Measurements from ENCODE around the gene GABRD.

GABRD gene

DNA sequence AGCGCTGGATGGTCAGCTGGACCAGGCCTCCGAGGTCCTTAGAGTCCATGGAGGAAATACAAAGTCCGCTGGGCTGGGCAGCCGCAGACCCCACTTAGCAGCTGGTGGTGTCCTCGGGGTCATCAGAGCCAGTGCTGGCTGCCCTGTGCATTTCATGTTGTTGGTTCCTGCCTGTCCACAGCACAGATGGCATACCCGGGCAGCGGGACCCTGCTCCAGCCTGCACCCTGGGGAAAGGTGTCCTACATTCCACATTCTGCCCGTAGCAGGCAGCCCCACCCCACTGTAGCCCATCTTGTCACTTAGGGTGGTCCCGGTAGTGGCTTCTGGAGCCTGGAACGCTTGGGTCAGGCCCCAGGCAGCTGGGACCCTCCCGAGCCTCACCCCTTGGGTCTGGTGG is 50.9 kb downstream of the GABRD start:
- H3K27ac ChIP-seq: no peak overlapping the region

DNA sequence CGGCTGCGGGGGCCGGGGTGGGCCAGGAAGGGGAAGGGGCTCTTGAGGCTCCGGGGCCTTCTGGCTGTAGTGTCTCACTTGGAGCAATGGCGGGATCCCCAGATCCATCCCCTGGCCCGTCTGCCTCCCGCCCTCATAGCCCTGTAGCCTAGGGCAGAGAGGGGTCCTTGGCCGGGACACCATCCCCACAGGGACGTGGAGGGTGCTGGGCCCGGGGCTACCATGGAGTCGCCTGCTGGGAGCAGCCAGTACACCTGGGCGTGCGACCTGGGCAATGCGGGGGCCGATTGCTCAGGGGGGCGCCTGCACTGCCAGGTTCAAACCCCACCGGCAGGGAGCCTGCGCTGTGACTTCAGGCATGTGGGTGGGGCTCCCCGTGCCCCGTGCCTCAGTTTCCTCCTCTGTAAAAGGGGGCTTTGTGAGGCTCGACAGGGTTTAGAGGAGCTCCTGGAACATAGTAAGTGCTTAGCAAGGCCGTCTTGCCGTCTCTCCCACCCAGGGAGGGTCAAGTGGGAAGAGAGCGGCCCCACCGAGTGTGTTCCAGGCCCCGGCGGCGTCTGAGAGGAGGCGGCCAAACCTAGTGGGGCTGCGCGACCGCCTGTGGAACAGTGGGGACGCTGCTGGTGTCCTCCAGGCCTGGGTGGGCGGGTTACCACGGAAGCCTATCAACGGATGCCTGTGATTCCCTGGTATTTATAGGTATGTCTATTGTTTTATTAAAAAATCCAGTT is 51.8 kb downstream of the GABRD start:
- Histone ChIP-seq H3K4me3 (no peak overlapping the region), H3K27ac (no peak overlapping the region)

More for the DNA sequence above, 50.9 kb downstream of the GABRD start:
- no peak overlapping the region for H3K4me3 ChIP-seq

- no peak overlapping the region for H3K27ac ChIP-seq
These were observed 53.1 kb downstream of the GABRD start for GRCh38 chr1:2072109-2072806.

GRCh38 chr1:2072891-2073290 is 53.7 kb downstream of the GABRD start:
- Histone ChIP-seq H3K27ac (no peak overlapping the region), H3K4me3 (no peak overlapping the region)

More at GRCh38 chr1:2072109-2072806, 53.1 kb downstream of the GABRD start:
- no peak overlapping the region for H3K4me3 ChIP-seq

GRCh38 chr1:2073382-2074230 is 54.5 kb downstream of the GABRD start:
- Histone ChIP-seq H3K4me3 (peak overlapping the region in 1 of 7 experiments; percentile 3), H3K27ac (no peak overlapping the region)

DNA sequence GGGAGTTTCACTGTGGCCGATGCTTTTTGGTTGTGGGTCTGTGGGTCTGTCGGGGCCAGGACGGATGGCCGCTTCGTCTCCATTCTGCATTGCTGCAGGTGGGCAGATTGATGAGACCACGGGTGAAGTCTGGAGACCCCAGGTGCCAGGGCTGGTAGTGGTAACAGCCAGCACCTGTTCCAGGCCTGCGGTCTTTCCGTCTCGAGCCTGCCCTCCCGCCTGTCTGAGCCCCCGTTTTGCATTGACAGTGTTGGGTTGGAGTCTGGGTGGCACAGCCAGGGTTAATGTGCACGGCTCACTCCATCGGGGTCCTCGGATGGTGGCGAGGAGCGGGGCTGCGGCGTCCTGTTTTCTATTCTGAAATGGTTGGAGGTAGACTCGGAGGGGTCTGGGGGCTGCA is 55.3 kb downstream of the GABRD start:
- Histone ChIP-seq H3K27ac (no peak overlapping the region), H3K4me3 (no peak overlapping the region)

DNA sequence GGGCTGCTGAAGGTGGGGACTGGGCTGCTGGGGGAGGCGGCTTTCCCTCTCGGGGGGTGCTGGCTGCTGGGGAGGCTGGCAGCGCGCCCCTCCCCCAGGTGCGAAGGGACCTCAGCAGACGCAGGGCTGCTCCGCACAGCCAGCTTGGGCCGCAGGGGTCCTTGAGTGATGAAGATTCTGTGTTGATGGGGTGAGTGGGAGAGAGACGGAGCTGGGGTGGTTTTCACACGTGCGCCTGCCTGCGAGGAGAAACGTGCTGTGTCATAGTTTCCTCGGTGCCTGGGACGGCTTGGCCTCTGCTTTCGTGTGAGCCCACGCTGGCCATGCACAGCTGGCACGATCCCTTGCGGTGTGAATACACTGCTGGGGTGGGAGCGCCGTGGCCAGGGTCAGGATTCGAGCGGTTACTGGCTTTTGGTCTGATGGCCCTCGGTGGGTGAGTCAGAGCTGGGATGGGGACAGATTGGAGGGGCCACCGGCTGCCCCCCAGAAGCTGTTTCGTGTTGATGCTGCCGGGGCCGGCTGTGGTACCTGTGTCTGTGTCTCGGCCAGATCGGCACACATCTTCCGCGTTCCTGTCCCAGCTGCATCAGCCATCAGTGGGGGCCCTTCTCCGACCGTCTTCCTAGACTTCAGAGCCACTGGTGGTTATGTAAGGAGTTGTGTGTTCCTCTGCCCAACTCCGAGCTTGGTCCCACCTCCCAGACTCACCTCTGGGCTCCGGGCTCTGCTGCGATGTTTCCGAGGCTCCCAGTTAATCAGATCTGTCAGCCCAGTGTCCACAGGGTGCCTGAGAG is 56.0 kb downstream of the GABRD start:
- H3K4me3 ChIP-seq: no peak overlapping the region

GRCh38 chr1:2076826-2077225 is 57.7 kb downstream of the GABRD start:
- no peak overlapping the region for H3K4me3 ChIP-seq
- no peak overlapping the region for H3K27ac ChIP-seq

More for the DNA sequence above, 56.0 kb downstream of the GABRD start:
- H3K27ac ChIP-seq: no peak overlapping the region

DNA sequence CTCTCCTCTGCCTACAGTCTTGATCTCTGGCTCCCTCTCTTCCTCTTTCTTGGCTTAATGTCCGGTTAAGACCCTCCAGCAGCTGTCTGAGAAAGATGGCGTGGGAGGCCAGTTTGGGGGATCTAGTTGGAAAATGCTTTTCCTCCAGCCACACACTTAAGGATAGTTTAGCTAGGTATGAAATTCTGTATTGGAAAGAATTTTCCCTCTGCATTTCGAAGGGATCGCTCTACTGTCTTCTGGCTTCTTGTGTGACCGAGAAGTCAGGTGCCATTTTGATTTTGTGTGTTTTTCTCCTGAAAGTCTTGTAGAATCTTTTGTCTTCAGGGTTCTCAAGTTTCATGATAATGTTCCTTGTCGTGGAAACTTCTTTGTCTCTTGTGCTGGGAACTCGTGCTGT is 59.0 kb downstream of the GABRD start:
- no peak overlapping the region for H3K4me3 ChIP-seq
- H3K27ac ChIP-seq: no peak overlapping the region

- no peak overlapping the region for H3K4me3 ChIP-seq
- no peak overlapping the region for H3K27ac ChIP-seq
These were observed 60.4 kb downstream of the GABRD start for GRCh38 chr1:2079396-2080085.

DNA sequence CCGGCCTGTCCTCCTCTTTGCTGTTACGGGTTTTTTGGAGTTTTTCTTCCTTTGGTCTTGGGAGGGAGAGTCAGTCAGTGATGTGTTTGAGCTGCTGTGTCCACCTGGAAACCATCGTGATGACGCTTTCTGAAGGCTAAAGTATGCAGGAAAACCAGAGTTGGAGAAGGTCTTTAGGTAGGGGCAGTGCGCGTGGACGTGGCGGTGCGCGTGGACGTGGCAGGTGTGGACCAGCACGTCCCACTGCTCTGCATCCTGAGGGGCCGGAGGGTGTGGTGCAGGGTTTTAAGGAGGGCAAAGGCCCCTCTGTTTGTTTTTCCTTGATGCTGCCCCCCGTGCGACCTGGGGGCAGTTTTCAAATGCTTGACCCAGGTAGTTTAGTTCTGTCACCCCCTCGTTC is 61.0 kb downstream of the GABRD start:
- no peak overlapping the region for H3K4me3 ChIP-seq
- H3K27ac ChIP-seq: no peak overlapping the region

Data from skin epidermis (tissue), 12 donors.